ENCODE data around the gene ETV7. TPM values are rescaled to one million over a fixed set of nuclear protein-coding genes. Genes with fewer than 3 reads are reported as not detected.

Gene ETV7
- total and polyA plus RNA-seq, 2 donors (not counting 1 experiment from before 2014, with no cell fraction given), result 0.96 to 2.0 TPM

GRCh38 chr6:36328600-36328999, 58.9 kb downstream of the ETV7 start:
- ATAC-seq (ENCODE audit: low read depth), result no peak
- no peak overlapping the region for H3K4me3 Mint-ChIP-seq

GRCh38 chr6:36327919-36328236, 59.6 kb downstream of the ETV7 start:
- intact Hi-C loops (cut with micrococcal nuclease), result no loop called here
- H2AFZ ChIP-seq (ENCODE audit: insufficient read depth, low read depth, low read length, poor library complexity, severe bottlenecking), result no peak overlapping the region
- CTCF ChIA-PET, result interaction anchor here (1.0 to 1.4 kb wide), 4 partner anchors 9 to 23 kb away, joined by 3 to 6 read pairs (median 3); no protein-coding TSS in a partner anchor
- Mint-ChIP-seq H3K4me1 (peaks cover 2% of the 10 kb centered on the region), H3K4me3 (no peak overlapping the region), H3K27me3 (peaks cover 18% of the 10 kb centered on the region), H3K27ac (no peak overlapping the region), H3K9me3 (ENCODE audit: insufficient read depth) (no peaks in the 10 kb centered on the region)
- H3K79me2 ChIP-seq (ENCODE audit: control insufficient read depth, insufficient read depth, low read length), result no peaks in the 10 kb centered on the region
- H4K20me1 ChIP-seq (ENCODE audit: control insufficient read depth, insufficient read depth, low read length, poor library complexity, severe bottlenecking), result no peaks in the 10 kb centered on the region
- no peaks in the 10 kb centered on the region for H3K9me3 ChIP-seq (ENCODE audit: control extremely low read depth in 1 of 3, control insufficient read depth in 2 of 3, insufficient read depth in 1 of 3, low read length in 2 of 3)
- H3K36me3 ChIP-seq (replicated peaks in 1 of 2; ENCODE audit: control extremely low read depth in 1 of 2, control insufficient read depth in 1 of 2, extremely low read depth in 1 of 2, insufficient read depth in 2 of 2, low read length in 1 of 2), result no peaks in the 10 kb centered on the region
- TF ChIP-seq CTCF (IDR thresholded peaks at IDR 0.05) (no peak), EZH2 (IDR thresholded peaks at IDR 0.05; ENCODE audit: borderline replicate concordance, insufficient read depth, low read depth, low read length, poor library complexity, severe bottlenecking) (no peak)
- POLR2A ChIA-PET, result no interaction called here
- H3K4me2 ChIP-seq (replicated peaks; ENCODE audit: low read depth, low read length, poor library complexity, severe bottlenecking), result no peak overlapping the region
- H3K4me3 ChIP-seq (ENCODE audit: control extremely low read depth in 1 of 5, extremely low read depth in 1 of 5, insufficient read depth in 1 of 5, low read depth in 2 of 5, low read length in 4 of 5), result no peak overlapping the region
- H3K9ac ChIP-seq (ENCODE audit: low read length), result no peak overlapping the region
- no peaks in the 10 kb centered on the region for H3K4me1 ChIP-seq (ENCODE audit: control insufficient read depth in 2 of 2, insufficient read depth in 2 of 2, low read length in 2 of 2)
- no peak overlapping the region for H3K27ac ChIP-seq (ENCODE audit: low read length in 2 of 2)
- DNase-seq (no peak), ATAC-seq (ENCODE audit: low read depth) (no peak)
- H3K27me3 ChIP-seq (replicated peaks in 1 of 4; ENCODE audit: control extremely low read depth in 1 of 4, control insufficient read depth in 3 of 4, insufficient read depth in 4 of 4, low read length in 3 of 4), result peaks cover 0 to 3% (median 0%) of the 10 kb centered on the region in 4 experiments

More at GRCh38 chr6:36328600-36328999, 58.9 kb downstream of the ETV7 start:
- no peak overlapping the region for H3K27ac Mint-ChIP-seq
- no peak overlapping the region for H3K27ac ChIP-seq (ENCODE audit: low read length in 2 of 2)
- H2AFZ ChIP-seq (ENCODE audit: insufficient read depth, low read depth, low read length, poor library complexity, severe bottlenecking), result no peak overlapping the region
- H3K9me3 Mint-ChIP-seq (ENCODE audit: insufficient read depth), result no peaks in the 10 kb centered on the region
- H3K9me3 ChIP-seq (ENCODE audit: control extremely low read depth in 1 of 3, control insufficient read depth in 2 of 3, insufficient read depth in 1 of 3, low read length in 2 of 3), result no peaks in the 10 kb centered on the region
- intact Hi-C loops (cut with micrococcal nuclease), result no loop called here
- no peak overlapping the region for H3K9ac ChIP-seq (ENCODE audit: low read length)
- peaks cover 0 to 3% (median 0%) of the 10 kb centered on the region in 4 experiments for H3K27me3 ChIP-seq (replicated peaks in 1 of 4; ENCODE audit: control extremely low read depth in 1 of 4, control insufficient read depth in 3 of 4, insufficient read depth in 4 of 4, low read length in 3 of 4)
- H3K36me3 ChIP-seq (replicated peaks in 1 of 2; ENCODE audit: control extremely low read depth in 1 of 2, control insufficient read depth in 1 of 2, extremely low read depth in 1 of 2, insufficient read depth in 2 of 2, low read length in 1 of 2), result no peaks in the 10 kb centered on the region
- H4K20me1 ChIP-seq (ENCODE audit: control insufficient read depth, insufficient read depth, low read length, poor library complexity, severe bottlenecking), result no peaks in the 10 kb centered on the region
- ChIA-PET POLR2A (interaction anchor here (0.7 kb wide), 1 partner anchor 350 kb away, joined by 3 read pairs; no protein-coding TSS in a partner anchor), CTCF (interaction anchor here (1.2 to 1.4 kb wide), 2 partner anchors 10 to 14 kb away, joined by 3 to 6 read pairs; no protein-coding TSS in a partner anchor)
- DNase-seq, result no peak
- 93% methylated on average over 4 of the region's 7 CpGs for WGBS (ENCODE audit: insufficient coverage)
- no peak overlapping the region for H3K4me3 ChIP-seq (ENCODE audit: control extremely low read depth in 1 of 5, extremely low read depth in 1 of 5, insufficient read depth in 1 of 5, low read depth in 2 of 5, low read length in 4 of 5)
- TF ChIP-seq CTCF (IDR thresholded peaks at IDR 0.05) (no peak), EZH2 (IDR thresholded peaks at IDR 0.05; ENCODE audit: borderline replicate concordance, insufficient read depth, low read depth, low read length, poor library complexity, severe bottlenecking) (no peak)
- H3K27me3 Mint-ChIP-seq, result peaks cover 21% of the 10 kb centered on the region
- no peaks in the 10 kb centered on the region for H3K4me1 ChIP-seq (ENCODE audit: control insufficient read depth in 2 of 2, insufficient read depth in 2 of 2, low read length in 2 of 2)
- H3K79me2 ChIP-seq (ENCODE audit: control insufficient read depth, insufficient read depth, low read length), result no peaks in the 10 kb centered on the region
- peaks cover 2% of the 10 kb centered on the region for H3K4me1 Mint-ChIP-seq
- no peak overlapping the region for H3K4me2 ChIP-seq (replicated peaks; ENCODE audit: low read depth, low read length, poor library complexity, severe bottlenecking)

Data from B cell (primary cell).